ENCODE results near the gene CUEDC1. TPM values are rescaled to one million over a fixed set of nuclear protein-coding genes. Genes with fewer than 3 reads are reported as not detected.
A peak's percentile ranks its signal among the peaks of the same experiment; 100 is the strongest.

CUEDC1 gene
- total and polyA plus RNA-seq, 2 donors = 14.9 to 57.1 TPM

GRCh38 chr17:57916925-57917858, 38.0 kb downstream of the CUEDC1 start:
- Histone ChIP-seq H3K4me3 (ENCODE audit: low read depth, low read length) (no peak overlapping the region), H3K27ac (ENCODE audit: low read depth) (no peak overlapping the region), H3K4me1 (ENCODE audit: insufficient read depth) (peaks cover 3% of the 10 kb centered on the region), H3K36me3 (ENCODE audit: insufficient read depth) (no peaks in the 10 kb centered on the region)
- WGBS = 87% methylated on average over 9 of the region's 9 CpGs
- DNase-seq (ENCODE audit: extremely low spot score) = no peak

GRCh38 chr17:57915985-57916757, 39.0 kb downstream of the CUEDC1 start:
- Histone ChIP-seq H3K4me1 (ENCODE audit: insufficient read depth) (peaks cover 2% of the 10 kb centered on the region), H3K4me3 (ENCODE audit: low read depth, low read length) (no peak overlapping the region), H3K27ac (ENCODE audit: low read depth) (peak overlapping the region; percentile 18), H3K36me3 (ENCODE audit: insufficient read depth) (no peaks in the 10 kb centered on the region)
- 44% methylated on average over 19 of the region's 19 CpGs for WGBS
- no peak for DNase-seq (ENCODE audit: extremely low spot score)

GRCh38 chr17:57915544-57915943, 39.7 kb downstream of the CUEDC1 start:
- Histone ChIP-seq H3K4me1 (ENCODE audit: insufficient read depth) (peaks cover 2% of the 10 kb centered on the region), H3K4me3 (ENCODE audit: low read depth, low read length) (no peak overlapping the region), H3K27ac (ENCODE audit: low read depth) (no peak overlapping the region), H3K36me3 (ENCODE audit: insufficient read depth) (no peaks in the 10 kb centered on the region)
- 34% methylated on average over 9 of the region's 9 CpGs for WGBS
- DNase-seq (ENCODE audit: extremely low spot score) = no peak

- Histone ChIP-seq H3K4me1 (ENCODE audit: insufficient read depth) (peaks cover 2% of the 10 kb centered on the region), H3K27ac (ENCODE audit: low read depth) (no peak overlapping the region), H3K4me3 (ENCODE audit: low read depth, low read length) (no peak overlapping the region), H3K36me3 (ENCODE audit: insufficient read depth) (no peaks in the 10 kb centered on the region)
- WGBS = 56% methylated on average over 5 of the region's 5 CpGs
- DNase-seq (ENCODE audit: extremely low spot score) = no peak
Observed at GRCh38 chr17:57914273-57915142, 40.7 kb downstream of the CUEDC1 start.

GRCh38 chr17:57913575-57914272, 41.5 kb downstream of the CUEDC1 start:
- no peaks in the 10 kb centered on the region for H3K36me3 ChIP-seq (ENCODE audit: insufficient read depth)
- H3K4me3 ChIP-seq (ENCODE audit: low read depth, low read length) = no peak overlapping the region
- H3K4me1 ChIP-seq (ENCODE audit: insufficient read depth) = peaks cover 2% of the 10 kb centered on the region
- 55% methylated on average over 7 of the region's 7 CpGs for WGBS
- no peak for DNase-seq (ENCODE audit: extremely low spot score)
- H3K27ac ChIP-seq (ENCODE audit: low read depth) = no peak overlapping the region

- Histone ChIP-seq H3K4me3 (ENCODE audit: low read depth, low read length) (no peak overlapping the region), H3K27ac (ENCODE audit: low read depth) (no peak overlapping the region), H3K4me1 (ENCODE audit: insufficient read depth) (peaks cover 2% of the 10 kb centered on the region), H3K36me3 (ENCODE audit: insufficient read depth) (no peaks in the 10 kb centered on the region)
- 25% methylated on average over 13 of the region's 13 CpGs for WGBS
- peak; percentile 76 for DNase-seq (ENCODE audit: extremely low spot score)
Observed at GRCh38 chr17:57911834-57912673, 43.2 kb downstream of the CUEDC1 start.

GRCh38 chr17:57910462-57911420, 44.5 kb downstream of the CUEDC1 start:
- Histone ChIP-seq H3K36me3 (ENCODE audit: insufficient read depth) (no peaks in the 10 kb centered on the region), H3K4me3 (ENCODE audit: low read depth, low read length) (no peak overlapping the region), H3K27ac (ENCODE audit: low read depth) (no peak overlapping the region), H3K4me1 (ENCODE audit: insufficient read depth) (peaks cover 2% of the 10 kb centered on the region)
- DNase-seq (ENCODE audit: extremely low spot score) = no peak
- WGBS = 92% methylated on average over 11 of the region's 11 CpGs

GRCh38 chr17:57909551-57909950, 45.7 kb downstream of the CUEDC1 start:
- no peak overlapping the region for H3K4me3 ChIP-seq (ENCODE audit: low read depth, low read length)
- WGBS = 83% methylated on average over 5 of the region's 5 CpGs
- DNase-seq (ENCODE audit: extremely low spot score) = no peak
- H3K27ac ChIP-seq (ENCODE audit: low read depth) = no peak overlapping the region
- no peaks in the 10 kb centered on the region for H3K36me3 ChIP-seq (ENCODE audit: insufficient read depth)
- peaks cover 2% of the 10 kb centered on the region for H3K4me1 ChIP-seq (ENCODE audit: insufficient read depth)

GRCh38 chr17:57908278-57908677, 46.9 kb downstream of the CUEDC1 start:
- H3K27ac ChIP-seq (ENCODE audit: low read depth) = no peak overlapping the region
- H3K4me1 ChIP-seq (ENCODE audit: insufficient read depth) = peaks cover 2% of the 10 kb centered on the region
- no peaks in the 10 kb centered on the region for H3K36me3 ChIP-seq (ENCODE audit: insufficient read depth)
- H3K4me3 ChIP-seq (ENCODE audit: low read depth, low read length) = no peak overlapping the region
- 83% methylated on average over 6 of the region's 6 CpGs for WGBS
- no peak for DNase-seq (ENCODE audit: extremely low spot score)

- no peak overlapping the region for H3K27ac ChIP-seq (ENCODE audit: low read depth)
- H3K36me3 ChIP-seq (ENCODE audit: insufficient read depth) = no peaks in the 10 kb centered on the region
- H3K4me1 ChIP-seq (ENCODE audit: insufficient read depth) = peaks cover under 1% of the 10 kb centered on the region
Observed at GRCh38 chr17:57906910-57907309, 48.3 kb downstream of the CUEDC1 start.

GRCh38 chr17:57905875-57906455, 49.2 kb downstream of the CUEDC1 start:
- Histone ChIP-seq H3K4me3 (ENCODE audit: low read depth, low read length) (no peak overlapping the region), H3K4me1 (ENCODE audit: insufficient read depth) (no peaks in the 10 kb centered on the region), H3K27ac (ENCODE audit: low read depth) (no peak overlapping the region), H3K36me3 (ENCODE audit: insufficient read depth) (no peaks in the 10 kb centered on the region)
- DNase-seq (ENCODE audit: extremely low spot score) = no peak

More at GRCh38 chr17:57906910-57907309, 48.3 kb downstream of the CUEDC1 start:
- no peak for DNase-seq (ENCODE audit: extremely low spot score)
- no peak overlapping the region for H3K4me3 ChIP-seq (ENCODE audit: low read depth, low read length)
- 67% methylated on average over 7 of the region's 7 CpGs for WGBS

Data from urinary bladder (tissue), 4 donors.